ENCODE results near the gene FAN1.
"Not testable (repeated sequence)": the region's sequence is repeated elsewhere in the genome, so short reads cannot be mapped to it uniquely, and the experiment has no call there.

The FAN1 gene

GRCh38 chr15:30903497-30904187 lies at the start of gene FAN1:
TSS of gene FAN1 (plus strand) at chr15:30903915. CDS start at chr15:30904664, 749 bp downstream.
- peak; percentile 69 to 74 (median 74) for DNase-seq (ENCODE audit: low read depth in 2 of 3, low spot score in 1 of 3)

GRCh38 chr15:30859091-30859874 lies 44.4 kb upstream of the FAN1 start:
- peak in 1 of 3 donors; percentile 2 for DNase-seq (ENCODE audit: low read depth in 2 of 3, low spot score in 1 of 3)

DNA sequence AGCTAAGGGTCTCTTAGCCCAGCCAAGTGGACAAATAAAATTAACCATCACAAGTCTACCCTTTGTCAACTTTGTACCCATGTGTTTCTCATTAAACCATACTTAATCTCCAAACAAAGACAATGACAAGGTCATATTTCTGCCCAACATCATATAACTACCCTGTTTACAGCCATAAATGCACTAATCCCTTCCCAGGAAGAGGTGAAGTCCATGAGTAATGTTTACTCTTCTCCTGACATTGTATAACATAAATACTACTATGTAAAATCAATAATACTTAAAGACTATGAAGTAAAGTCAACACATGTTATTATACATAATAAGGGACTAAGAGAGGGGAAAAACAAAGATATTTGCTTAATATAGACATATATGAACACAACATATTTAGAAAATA lies 38.5 kb upstream of the FAN1 start:
- no peak for DNase-seq (ENCODE audit: low read depth in 2 of 3, low spot score in 1 of 3)

DNA sequence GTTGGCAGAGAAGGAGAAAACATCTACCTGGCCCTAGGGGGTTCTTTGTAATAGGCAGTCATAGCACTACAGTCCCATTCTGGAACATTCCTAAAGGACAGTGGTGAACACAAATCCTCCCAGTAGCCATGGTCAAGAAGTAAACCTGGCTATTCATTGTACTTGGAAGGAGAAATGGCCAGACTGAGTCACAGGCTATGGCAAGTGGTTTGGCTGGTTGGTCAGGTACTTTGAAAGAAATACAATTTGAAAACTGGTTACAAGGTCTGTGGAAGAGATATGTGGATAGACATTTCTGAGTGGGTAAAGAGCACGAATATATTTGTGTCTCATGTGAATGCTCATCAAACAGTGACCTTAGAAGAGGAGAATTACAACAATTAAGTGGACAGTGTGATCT lies 33.0 kb upstream of the FAN1 start:
- DNase-seq (ENCODE audit: low read depth in 2 of 3, low spot score in 1 of 3), result no peak

- DNase-seq (ENCODE audit: low read depth in 2 of 3, low spot score in 1 of 3), result peak in 1 of 3 donors; percentile 5
Observed at GRCh38 chr15:30872341-30872748, 31.4 kb upstream of the FAN1 start.

GRCh38 chr15:30877070-30877469 lies 26.6 kb upstream of the FAN1 start:
- no peak for DNase-seq (ENCODE audit: low read depth in 2 of 3, low spot score in 1 of 3)

DNA sequence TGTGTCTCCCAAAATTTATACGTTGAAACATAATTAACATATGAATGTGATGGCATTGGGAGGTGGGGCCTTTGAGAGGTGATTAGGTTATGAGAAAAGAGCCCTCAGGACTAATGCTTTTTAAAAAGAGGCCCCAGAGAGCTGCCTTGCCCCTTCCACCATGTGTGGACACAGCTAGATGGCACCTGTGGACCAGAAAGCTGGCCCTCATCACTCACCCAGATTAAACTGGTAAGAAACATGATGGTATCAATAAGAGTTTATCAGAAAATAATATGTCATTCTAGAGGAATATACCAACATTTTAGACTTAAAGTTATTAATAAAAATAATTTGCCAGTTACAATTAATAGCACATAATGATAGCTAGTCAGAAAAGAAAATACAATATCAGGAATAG lies 25.2 kb upstream of the FAN1 start:
- no peak for DNase-seq (ENCODE audit: low read depth in 2 of 3, low spot score in 1 of 3)

DNA sequence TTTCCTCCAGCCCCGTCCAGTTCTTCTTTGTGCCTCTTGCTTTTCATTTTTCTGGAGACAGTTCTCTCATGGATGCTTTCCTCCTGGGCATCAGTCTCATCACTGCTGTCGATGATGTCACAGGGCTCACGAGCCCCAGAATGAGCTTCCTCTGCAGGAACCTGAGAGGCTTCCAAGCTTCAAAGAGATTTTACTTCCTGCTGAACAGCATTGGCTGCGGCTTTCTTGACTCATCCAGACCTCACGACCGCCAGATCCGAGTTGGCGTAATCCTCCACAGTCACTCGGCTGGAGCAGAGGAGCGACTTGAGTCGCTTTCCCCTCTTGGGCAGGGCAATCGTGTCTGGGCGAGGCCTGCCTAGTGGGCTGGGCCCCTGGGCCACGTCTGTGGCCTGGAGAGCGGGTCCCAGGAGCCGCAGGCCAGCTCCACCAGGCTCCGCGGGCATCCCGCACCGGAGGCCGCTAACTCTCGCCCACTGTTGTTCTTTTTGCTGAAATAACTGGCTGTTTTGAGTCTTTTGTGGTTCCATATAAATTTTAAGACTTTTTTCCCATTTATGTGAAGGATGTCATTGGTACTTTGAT lies 20.8 kb upstream of the FAN1 start:
- DNase-seq (ENCODE audit: low read depth in 2 of 3, low spot score in 1 of 3), result peak in 1 of 3 donors; percentile 15

DNA sequence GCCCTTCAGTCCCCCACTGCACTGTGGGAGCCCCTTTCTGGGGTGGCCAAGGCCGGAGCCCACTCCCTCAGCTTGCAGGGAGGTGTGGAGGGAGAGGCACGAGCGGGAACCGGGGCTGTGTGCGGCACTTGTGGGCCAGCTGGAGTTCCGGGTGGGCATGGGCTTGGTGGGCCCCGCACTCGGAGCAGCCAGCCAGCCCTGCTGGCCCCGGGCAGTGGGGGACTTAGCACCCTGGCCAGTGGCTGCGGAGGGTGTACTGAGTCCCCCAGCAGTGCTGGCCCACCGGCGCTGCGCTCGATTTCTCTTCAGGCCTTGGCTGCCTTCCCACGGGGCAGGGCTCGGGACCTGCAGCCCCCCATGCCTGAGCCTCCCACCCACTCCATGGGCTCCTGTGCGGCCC lies 20.0 kb upstream of the FAN1 start:
- not testable (repeated sequence) for DNase-seq (ENCODE audit: low read depth in 2 of 3, low spot score in 1 of 3)

GRCh38 chr15:30885814-30886213 lies 17.9 kb upstream of the FAN1 start:
- no peak for DNase-seq (ENCODE audit: low read depth in 2 of 3, low spot score in 1 of 3)

DNA sequence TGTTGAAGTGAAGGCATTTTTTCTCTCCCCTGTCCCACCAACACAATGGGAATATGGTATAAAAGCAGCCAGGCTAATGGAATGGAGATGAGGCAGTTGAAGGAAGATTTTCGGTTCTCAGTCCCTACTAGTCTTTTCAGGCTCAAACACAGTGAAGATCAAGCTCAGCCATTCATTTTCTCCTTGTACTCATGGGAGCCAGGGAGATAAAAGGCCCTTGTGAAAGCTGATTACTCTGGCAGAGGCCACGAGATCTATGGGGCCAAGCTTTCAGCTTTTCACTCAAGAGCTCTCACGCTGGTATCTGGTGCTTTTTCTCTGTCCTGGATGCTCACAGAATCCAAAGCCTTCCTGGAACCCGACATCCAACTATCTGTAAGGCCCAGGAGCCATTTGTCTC lies 14.5 kb upstream of the FAN1 start:
- DNase-seq (ENCODE audit: low read depth in 2 of 3, low spot score in 1 of 3), result no peak

GRCh38 chr15:30895461-30896210 lies 8.1 kb upstream of the FAN1 start:
- DNase-seq (ENCODE audit: low read depth in 2 of 3, low spot score in 1 of 3), result no peak

DNA sequence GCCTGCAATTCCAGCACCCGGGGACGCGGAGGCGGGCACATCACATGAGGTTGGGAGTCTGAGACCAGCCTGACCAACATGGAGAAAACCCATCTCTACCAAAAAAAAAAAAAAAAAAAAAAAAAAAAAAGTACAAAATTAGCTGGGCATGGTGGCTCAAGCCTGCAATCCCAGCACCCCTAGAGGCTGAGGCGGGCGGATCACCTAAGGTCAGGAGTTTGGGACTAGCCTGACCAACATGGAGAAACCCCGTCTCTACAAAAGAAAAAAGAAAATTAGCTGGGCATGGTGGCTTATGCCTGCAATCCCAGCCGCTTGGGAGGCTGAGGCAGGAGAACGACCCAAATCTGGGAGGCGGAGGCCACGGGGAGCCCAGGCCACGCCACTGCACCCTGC lies 7.5 kb upstream of the FAN1 start:
- no peak for DNase-seq (ENCODE audit: low read depth in 2 of 3, low spot score in 1 of 3)

- DNase-seq (ENCODE audit: low read depth in 2 of 3, low spot score in 1 of 3), result no peak
Observed at GRCh38 chr15:30901889-30902288, 1.8 kb upstream of the FAN1 start.

DNA sequence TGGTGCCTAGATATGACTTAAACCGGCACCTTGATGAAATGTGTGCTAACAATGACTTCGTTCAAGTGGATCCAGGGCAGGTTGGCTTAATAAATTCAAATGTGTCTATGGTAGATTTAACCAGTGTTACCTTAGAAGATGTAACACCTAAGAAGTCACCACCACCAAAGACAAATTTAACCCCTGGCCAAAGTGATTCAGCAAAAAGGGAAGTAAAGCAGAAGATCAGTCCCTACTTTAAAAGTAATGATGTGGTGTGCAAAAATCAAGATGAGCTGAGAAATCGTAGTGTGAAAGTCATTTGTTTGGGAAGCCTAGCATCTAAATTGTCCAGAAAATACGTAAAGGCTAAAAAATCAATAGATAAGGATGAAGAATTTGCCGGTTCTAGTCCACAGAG lies 1.1 kb downstream of the FAN1 start:
- DNase-seq (ENCODE audit: low read depth in 2 of 3, low spot score in 1 of 3), result no peak

- DNase-seq (ENCODE audit: low read depth in 2 of 3, low spot score in 1 of 3), result no peak
Observed at GRCh38 chr15:30905821-30906220, 2.1 kb downstream of the FAN1 start.

DNA sequence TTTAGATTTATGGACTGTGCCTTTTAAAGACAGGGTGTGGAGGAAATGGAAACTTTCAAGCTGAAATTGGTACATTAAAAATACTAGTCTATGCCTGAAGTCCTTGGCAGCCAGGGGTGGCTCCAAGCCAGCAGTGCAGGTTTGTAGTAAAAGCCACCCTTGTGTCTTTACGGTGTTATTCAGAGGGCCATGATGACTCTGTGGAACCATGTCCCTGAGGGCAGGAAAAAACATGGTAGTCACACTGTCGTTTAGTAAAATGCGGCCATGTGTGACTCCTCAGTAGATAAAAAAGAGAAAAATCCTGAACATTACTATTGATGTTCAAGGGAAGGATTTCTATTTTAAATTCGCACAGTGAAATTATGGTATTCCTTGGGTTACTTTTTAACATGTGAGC lies 2.7 kb downstream of the FAN1 start:
- no peak for DNase-seq (ENCODE audit: low read depth in 2 of 3, low spot score in 1 of 3)

- DNase-seq (ENCODE audit: low read depth in 2 of 3, low spot score in 1 of 3), result no peak
Observed at GRCh38 chr15:30913761-30914160, 10.0 kb downstream of the FAN1 start.

- DNase-seq (ENCODE audit: low read depth in 2 of 3, low spot score in 1 of 3), result no peak
Observed at GRCh38 chr15:30917013-30917412, 13.3 kb downstream of the FAN1 start.

GRCh38 chr15:30917675-30918074 lies 14.0 kb downstream of the FAN1 start:
- DNase-seq (ENCODE audit: low read depth in 2 of 3, low spot score in 1 of 3), result no peak

- DNase-seq (ENCODE audit: low read depth in 2 of 3, low spot score in 1 of 3), result no peak
Observed at GRCh38 chr15:30918366-30918765, 14.7 kb downstream of the FAN1 start.
